SJSA1 (cell line): ENCODE data around the gene CPB1. TPM values are rescaled to one million over a fixed set of nuclear protein-coding genes. Genes with fewer than 3 reads are reported as not detected.
A peak's percentile ranks its signal among the peaks of the same experiment; 100 is the strongest.

Experiments used
- DNase-seq, 2 experiments: peaks; one replicate each; pipeline ENCODE4 v3.0.0-alpha.2; 2015 to 2020; ENCODE audit warnings: low spot score in 2 of 2, low read depth in 1 of 2
- H3K27ac ChIP-seq: fragments of 250-450 bp; sonication (Bioruptor Pico); 2 replicates; pipeline ENCODE4 v1.5.1; 2020; ENCODE audit warnings: mild to moderate bottlenecking, moderate library complexity
- H3K27me3 ChIP-seq: fragments of 250-450 bp; sonication (Bioruptor Pico); replicated peaks from 2 replicates; pipeline ENCODE4 v1.5.1; 2020; ENCODE audit warnings: mild to moderate bottlenecking, moderate library complexity
- H3K36me3 ChIP-seq: fragments of 250-450 bp; sonication (Bioruptor Pico); 2 replicates; pipeline ENCODE4 v1.5.1; 2020; ENCODE audit warnings: mild to moderate bottlenecking
- H3K4me1 ChIP-seq: fragments of 250-450 bp; sonication (Bioruptor Pico); replicated peaks from 2 replicates; pipeline ENCODE4 v1.6.1; 2021; ENCODE audit warnings: mild to moderate bottlenecking
- H3K4me3 ChIP-seq: fragments of 250-450 bp; sonication (Bioruptor Pico); 2 replicates; pipeline ENCODE4 v1.5.1; 2020; ENCODE audit warnings: mild to moderate bottlenecking
- H3K9me3 ChIP-seq: fragments of 250-450 bp; sonication (Bioruptor Pico); replicated peaks from 2 replicates; pipeline ENCODE4 v1.5.1; 2020; ENCODE audit warnings: mild to moderate bottlenecking
- total RNA-seq: library from RNA; depleted of rRNA; stranded (reverse); fragments of >200 nt; shearing (Covaris generic); gene quantifications from 2 replicates; pipeline ENCODE4 v1.2.3, GENCODE V29; 2014

Gene CPB1
- total RNA-seq, 1 experiment from 2014 or later: not detected

GRCh38 chr3:148848410-148848809 is 20.8 kb downstream of the CPB1 start:
- no peaks in the 10 kb centered on the region for H3K36me3 ChIP-seq
- DNase-seq: no peak
- no peak overlapping the region for H3K27ac ChIP-seq
- no peak overlapping the region for H3K4me3 ChIP-seq
- H3K27me3 ChIP-seq: no peaks in the 10 kb centered on the region; the same call in 1 of the 2 replicates
- H3K4me1 ChIP-seq: peaks cover 7% of the 10 kb centered on the region
- H3K9me3 ChIP-seq: no peaks in the 10 kb centered on the region

GRCh38 chr3:148852271-148852992 is 24.8 kb downstream of the CPB1 start:
- Histone ChIP-seq H3K36me3 (no peaks in the 10 kb centered on the region), H3K4me3 (no peak overlapping the region), H3K27me3 (no peaks in the 10 kb centered on the region; the same call in 1 of the 2 replicates), H3K27ac (no peak overlapping the region), H3K4me1 (peaks cover 7% of the 10 kb centered on the region), H3K9me3 (no peaks in the 10 kb centered on the region)
- no peak for DNase-seq

GRCh38 chr3:148853076-148853475 is 25.5 kb downstream of the CPB1 start:
- Histone ChIP-seq H3K27ac (no peak overlapping the region), H3K9me3 (no peaks in the 10 kb centered on the region), H3K4me3 (no peak overlapping the region), H3K4me1 (peaks cover 7% of the 10 kb centered on the region), H3K36me3 (no peaks in the 10 kb centered on the region), H3K27me3 (no peaks in the 10 kb centered on the region; the same call in 1 of the 2 replicates)
- DNase-seq: no peak

- H3K9me3 ChIP-seq: no peaks in the 10 kb centered on the region
- DNase-seq: no peak
- H3K36me3 ChIP-seq: no peaks in the 10 kb centered on the region
- H3K4me3 ChIP-seq: no peak overlapping the region
- no peaks in the 10 kb centered on the region for H3K27me3 ChIP-seq
- H3K27ac ChIP-seq: no peak overlapping the region
- H3K4me1 ChIP-seq: peaks cover 7% of the 10 kb centered on the region
Measured at GRCh38 chr3:148854061-148854460, 26.4 kb downstream of the CPB1 start.

GRCh38 chr3:148856384-148856783 is 28.8 kb downstream of the CPB1 start:
- Histone ChIP-seq H3K27ac (no peak overlapping the region), H3K36me3 (no peaks in the 10 kb centered on the region), H3K27me3 (no peaks in the 10 kb centered on the region), H3K9me3 (no peaks in the 10 kb centered on the region), H3K4me3 (no peak overlapping the region), H3K4me1 (peaks cover 7% of the 10 kb centered on the region)
- DNase-seq: no peak

- no peak overlapping the region for H3K27ac ChIP-seq
- no peaks in the 10 kb centered on the region for H3K36me3 ChIP-seq
- DNase-seq: no peak
- H3K4me1 ChIP-seq: peaks cover 7% of the 10 kb centered on the region
- no peaks in the 10 kb centered on the region for H3K9me3 ChIP-seq
- H3K27me3 ChIP-seq: no peaks in the 10 kb centered on the region
- no peak overlapping the region for H3K4me3 ChIP-seq
Measured at GRCh38 chr3:148857316-148857715, 29.7 kb downstream of the CPB1 start.

- peaks cover 20% of the 10 kb centered on the region for H3K4me1 ChIP-seq
- H3K4me3 ChIP-seq: no peak overlapping the region
- H3K9me3 ChIP-seq: no peaks in the 10 kb centered on the region
Measured at GRCh38 chr3:148861277-148861869, 33.8 kb downstream of the CPB1 start.

GRCh38 chr3:148863297-148863696 is 35.7 kb downstream of the CPB1 start:
- H3K9me3 ChIP-seq: no peaks in the 10 kb centered on the region
- H3K4me1 ChIP-seq: peaks cover 26% of the 10 kb centered on the region
- H3K27ac ChIP-seq: no peak overlapping the region
- no peaks in the 10 kb centered on the region for H3K27me3 ChIP-seq
- DNase-seq: no peak
- no peak overlapping the region for H3K4me3 ChIP-seq
- no peaks in the 10 kb centered on the region for H3K36me3 ChIP-seq

More at GRCh38 chr3:148861277-148861869, 33.8 kb downstream of the CPB1 start:
- no peaks in the 10 kb centered on the region for H3K27me3 ChIP-seq
- no peaks in the 10 kb centered on the region for H3K36me3 ChIP-seq
- peak in 1 of 2 experiments; percentile 36 for DNase-seq
- H3K27ac ChIP-seq: no peak overlapping the region

- Histone ChIP-seq H3K4me1 (peaks cover 26% of the 10 kb centered on the region), H3K27me3 (no peaks in the 10 kb centered on the region), H3K9me3 (no peaks in the 10 kb centered on the region), H3K27ac (no peak overlapping the region), H3K4me3 (no peak overlapping the region), H3K36me3 (no peaks in the 10 kb centered on the region)
- DNase-seq: no peak
Measured at GRCh38 chr3:148863814-148864213, 36.2 kb downstream of the CPB1 start.

- no peak for DNase-seq
- no peaks in the 10 kb centered on the region for H3K27me3 ChIP-seq
- no peak within 1 kb of the TSS for H3K4me3 ChIP-seq
- peaks cover 26% of the 10 kb centered on the region for H3K4me1 ChIP-seq
- peak within 1 kb of the TSS; percentile 17 for H3K27ac ChIP-seq
- no peaks in the 10 kb centered on the region for H3K36me3 ChIP-seq
- H3K9me3 ChIP-seq: no peaks in the 10 kb centered on the region
Measured at GRCh38 chr3:148865049-148865448, 37.4 kb downstream of the CPB1 start, which contains the start of gene CPA3. Gene CPA3 (plus strand): TSS chr3:148865296. CDS start chr3:148865308, 12 bp downstream.

GRCh38 chr3:148866261-148866660 is 38.6 kb downstream of the CPB1 start:
- H3K9me3 ChIP-seq: no peaks in the 10 kb centered on the region
- DNase-seq: peak; percentile 64 to 73

GRCh38 chr3:148873270-148873927 is 45.8 kb downstream of the CPB1 start:
- no peaks in the 10 kb centered on the region for H3K36me3 ChIP-seq
- no peak for DNase-seq
- H3K9me3 ChIP-seq: no peaks in the 10 kb centered on the region
- no peaks in the 10 kb centered on the region for H3K27me3 ChIP-seq
- peaks cover 8% of the 10 kb centered on the region for H3K4me1 ChIP-seq
- no peak overlapping the region for H3K27ac ChIP-seq
- no peak overlapping the region for H3K4me3 ChIP-seq

More at GRCh38 chr3:148866261-148866660, 38.6 kb downstream of the CPB1 start:
- no peaks in the 10 kb centered on the region for H3K36me3 ChIP-seq
- H3K4me3 ChIP-seq: no peak overlapping the region
- no peaks in the 10 kb centered on the region for H3K27me3 ChIP-seq
- peaks cover 26% of the 10 kb centered on the region for H3K4me1 ChIP-seq
- peak overlapping the region; percentile 17 for H3K27ac ChIP-seq

- Histone ChIP-seq H3K9me3 (no peaks in the 10 kb centered on the region), H3K27me3 (no peaks in the 10 kb centered on the region), H3K36me3 (no peaks in the 10 kb centered on the region), H3K4me3 (no peak overlapping the region), H3K4me1 (peaks cover 8% of the 10 kb centered on the region), H3K27ac (no peak overlapping the region)
- no peak for DNase-seq
Measured at GRCh38 chr3:148873977-148874376, 46.4 kb downstream of the CPB1 start.

- no peaks in the 10 kb centered on the region for H3K27me3 ChIP-seq
- peaks cover 14% of the 10 kb centered on the region for H3K4me1 ChIP-seq
- no peak for DNase-seq
- H3K27ac ChIP-seq: no peak overlapping the region
- H3K36me3 ChIP-seq: no peaks in the 10 kb centered on the region
- H3K9me3 ChIP-seq: no peaks in the 10 kb centered on the region
- no peak overlapping the region for H3K4me3 ChIP-seq
Measured at GRCh38 chr3:148878095-148878494, 50.5 kb downstream of the CPB1 start.
